H1 (cell line): Measurements from ENCODE around the gene SLC22A23. TPM values are rescaled to one million over a fixed set of nuclear protein-coding genes. Genes with fewer than 3 reads are reported as not detected.

Experiments used
- CTCF ChIA-PET: fragments of 300-600 bp; sonication (Branson Sonifier 250); formaldehyde crosslinking; loops from one replicate; lab custom pipeline; 2021; ENCODE audit not compliant: partially characterized antibody; lab: Charles Lee
- POLR2A ChIA-PET: fragments of 300-600 bp; sonication (Branson Sonifier 250); formaldehyde crosslinking; loops from one replicate; lab custom pipeline; 2021; ENCODE audit warnings: inconsistent platforms; ENCODE audit not compliant: partially characterized antibody; lab: Charles Lee
- DNase-seq, 2 experiments: peaks; one replicate each; pipeline versions ENCODE4 v3.0.0 to v3.0.0-alpha.2; 2010 to 2022; ENCODE audit warnings: low spot score in 2 of 2, low read depth in 1 of 2, mixed read lengths in 1 of 2
- FAIRE-seq: peaks from 2 replicates; lab custom pipeline; 2011; peaks lifted over from hg19 to GRCh38; lab: Jason Lieb, UNC
- H2AFZ ChIP-seq: 2 replicates; pipeline ENCODE4 v1.8.1; 2012; ENCODE audit warnings: low read length, inconsistent platforms
- H2AK5ac ChIP-seq: 2 replicates; pipeline ENCODE4 v1.6.1; 2013; ENCODE audit warnings: low read depth, low read length
- H2BK120ac ChIP-seq: replicated peaks from 2 replicates; pipeline ENCODE3; 2013; ENCODE audit warnings: low read depth, low read length, inconsistent platforms
- H2BK12ac ChIP-seq: 2 replicates; pipeline ENCODE4 v1.6.1; 2013; ENCODE audit warnings: low read depth, low read length
- H2BK15ac ChIP-seq: 2 replicates; pipeline ENCODE4 v1.6.1; 2013; ENCODE audit warnings: low read length
- H2BK20ac ChIP-seq: 2 replicates; pipeline ENCODE4 v1.6.1; 2013; ENCODE audit warnings: low read length
- H2BK5ac ChIP-seq: 2 replicates; pipeline ENCODE4 v1.6.1; 2013; ENCODE audit warnings: low read depth, low read length
- H3K14ac ChIP-seq: 2 replicates; pipeline ENCODE4 v1.6.1; 2013; ENCODE audit warnings: inconsistent platforms; ENCODE audit not compliant: insufficient read length
- H3K18ac ChIP-seq: 2 replicates; pipeline ENCODE4 v1.6.1; 2013; ENCODE audit warnings: low read length; ENCODE audit errors: extremely low read depth
- H3K23ac ChIP-seq: 2 replicates; pipeline ENCODE4 v1.6.1; 2013; ENCODE audit warnings: inconsistent platforms; ENCODE audit not compliant: insufficient read length
- H3K23me2 ChIP-seq: 2 replicates; pipeline ENCODE4 v1.6.1; 2013; ENCODE audit warnings: low read depth, low read length
- H3K27ac ChIP-seq: 2 replicates; pipeline ENCODE4 v1.6.1; 2011; ENCODE audit warnings: low read depth, low read length, inconsistent platforms
- H3K27me3 ChIP-seq, 4 experiments: replicated peaks in 1 of 4; 1 replicate in 1 of 4; 2 replicates in 3 of 4; pipeline versions ENCODE4 v1.6.1 to v1.8.1; 2011 to 2013; ENCODE audit warnings: low read length in 3 of 4, mild to moderate bottlenecking in 3 of 4, inconsistent platforms in 2 of 4, mixed read lengths in 2 of 4, moderate library complexity in 1 of 4; ENCODE audit not compliant: control insufficient read depth in 3 of 4, insufficient read depth in 3 of 4; ENCODE audit errors: extremely low read depth in 1 of 4
- H3K36me3 ChIP-seq, 4 experiments: 2 replicates each; pipeline versions ENCODE4 v1.6.1 to v1.8.1; 2011 to 2013; ENCODE audit warnings: mild to moderate bottlenecking in 4 of 4, low read length in 3 of 4, moderate library complexity in 2 of 4, control low read depth in 1 of 4, inconsistent platforms in 1 of 4; ENCODE audit not compliant: insufficient read depth in 4 of 4, control insufficient read depth in 2 of 4
- H3K4ac ChIP-seq: replicated peaks from 2 replicates; pipeline ENCODE3; 2013; ENCODE audit warnings: low read length, low read depth, mixed read lengths, inconsistent platforms; ENCODE audit not compliant: insufficient read length
- H3K4me1 ChIP-seq, 4 experiments: replicated peaks in 1 of 4; 1 replicate in 1 of 4; 2 replicates in 3 of 4; pipeline versions ENCODE4 v1.6.1 to v1.8.1; 2011 to 2013; ENCODE audit warnings: low read length in 3 of 4, inconsistent platforms in 2 of 4, mixed read lengths in 1 of 4; ENCODE audit not compliant: insufficient read depth in 4 of 4, control insufficient read depth in 3 of 4
- H3K4me2 ChIP-seq, 2 experiments: 2 replicates each; pipeline versions ENCODE4 v1.6.1 to v1.8.1; 2011 to 2013; ENCODE audit warnings: low read depth in 2 of 2, low read length in 2 of 2, control low read depth in 1 of 2, inconsistent platforms in 1 of 2, mild to moderate bottlenecking in 1 of 2; ENCODE audit not compliant: insufficient read depth in 1 of 2
- H3K4me3 ChIP-seq, 4 experiments: fragments of 200-600, 300-600 bp in 1 of 4; sonication (generic), shearing (Covaris generic), sonication (Bioruptor Twin) in 1 of 4; 2 replicates each; pipeline versions ENCODE4 v1.5.1 to v1.8.1; 2011 to 2016; ENCODE audit warnings: low read length in 4 of 4, low read depth in 3 of 4, control low read depth in 2 of 4, inconsistent platforms in 2 of 4, mild to moderate bottlenecking in 2 of 4, mixed read lengths in 1 of 4, moderate library complexity in 1 of 4; ENCODE audit not compliant: insufficient read depth in 2 of 4; ENCODE audit errors: extremely low read depth in 1 of 4
- H3K56ac ChIP-seq: replicated peaks from 2 replicates; pipeline ENCODE3; 2013; ENCODE audit warnings: low read depth, mild to moderate bottlenecking, mixed read lengths, low read length, inconsistent platforms; ENCODE audit not compliant: insufficient read length
- H3K79me1 ChIP-seq: 2 replicates; pipeline ENCODE4 v1.6.1; 2013; ENCODE audit warnings: low read depth, low read length, control low read depth
- H3K79me2 ChIP-seq, 2 experiments: 2 replicates each; pipeline versions ENCODE4 v1.6.1 to v1.8.1; 2012 to 2013; ENCODE audit warnings: low read length in 2 of 2, mild to moderate bottlenecking in 2 of 2, inconsistent platforms in 1 of 2; ENCODE audit not compliant: insufficient read depth in 2 of 2, control insufficient read depth in 1 of 2
- H3K9ac ChIP-seq, 4 experiments: replicated peaks in 1 of 4; 1 replicate in 1 of 4; 2 replicates in 3 of 4; pipeline versions ENCODE4 v1.6.1 to v1.8.1; 2011 to 2013; ENCODE audit warnings: low read depth in 3 of 4, low read length in 3 of 4, control low read depth in 2 of 4, mild to moderate bottlenecking in 2 of 4, moderate library complexity in 2 of 4, inconsistent platforms in 1 of 4; ENCODE audit errors: extremely low read depth in 1 of 4
- H3K9me3 ChIP-seq, 2 experiments: 2 replicates each; pipeline versions ENCODE4 v1.6.1 to v1.8.1; 2012 to 2013; ENCODE audit warnings: mild to moderate bottlenecking in 2 of 2, moderate library complexity in 2 of 2, control low read depth in 1 of 2, inconsistent platforms in 1 of 2, low read depth in 1 of 2, low read length in 1 of 2, mixed read lengths in 1 of 2; ENCODE audit not compliant: insufficient read depth in 2 of 2
- H4K20me1 ChIP-seq, 2 experiments: replicated peaks in 1 of 2; 2 replicates each; pipeline versions ENCODE3 to v1.8.1; 2011 to 2013; ENCODE audit warnings: inconsistent platforms in 2 of 2, low read length in 2 of 2, mild to moderate bottlenecking in 1 of 2; ENCODE audit not compliant: insufficient read depth in 2 of 2, control insufficient read depth in 1 of 2
- H4K5ac ChIP-seq: 2 replicates; pipeline ENCODE4 v1.6.1; 2013; ENCODE audit warnings: low read length, low read depth, mixed read lengths, inconsistent platforms; ENCODE audit not compliant: insufficient read length
- H4K8ac ChIP-seq: 2 replicates; pipeline ENCODE4 v1.8.0; 2013; ENCODE audit warnings: mild to moderate bottlenecking, moderate library complexity, low read length, inconsistent platforms; ENCODE audit not compliant: insufficient read depth; ENCODE audit errors: extremely low read depth
- H4K91ac ChIP-seq: replicated peaks from 2 replicates; pipeline ENCODE3; 2013; ENCODE audit warnings: low read length, mixed read lengths, inconsistent platforms; ENCODE audit not compliant: insufficient read length
- CHD1 ChIP-seq: IDR thresholded peaks from 2 replicates; pipeline ENCODE4 v1.6.1; 2012; ENCODE audit warnings: low read depth, low read length, improper control_type of control experiment
- FOSL1 ChIP-seq: IDR thresholded peaks from 2 replicates; pipeline ENCODE4 v1.6.1; 2011; ENCODE audit warnings: mild to moderate bottlenecking, low read depth, low read length, moderate library complexity; ENCODE audit not compliant: insufficient read depth
- SUZ12 ChIP-seq: fragments of 200-600 bp; sonication (generic); IDR thresholded peaks from 2 replicates; pipeline ENCODE4 v1.6.1; 2012; ENCODE audit warnings: mild to moderate bottlenecking, inconsistent platforms, low read length, moderate library complexity, mixed read lengths
- WGBS, 2 experiments: shearing (Covaris generic) in 1 of 2; methylation state at CpG; one replicate each; pipeline versions ENCODE4 v1.1.6 to v1.1.7; 2013 to 2015; ENCODE audit warnings: low lambda C conversion rate in 2 of 2, mixed read lengths in 2 of 2, inconsistent platforms in 1 of 2, low coverage in 1 of 2, missing lambda C conversion rate in 1 of 2; ENCODE audit not compliant: insufficient replicate concordance in 2 of 2, insufficient coverage in 1 of 2, insufficient read length in 1 of 2; ENCODE audit errors: extremely low coverage in 1 of 2, missing lambda C conversion rate in 1 of 2; 5-methylcytosine and 5-hydroxymethylcytosine counted together
- polyA plus RNA-seq, 7 experiments: library from polyadenylated mRNA; depleted of rRNA in 3 of 7; stranded (reverse) in 5 of 7; unstranded in 2 of 7; fragments of >200 nt in 5 of 7; fragments of 200-250 nt in 2 of 7; gene quantifications; 1 replicate in 5 of 7; 2 replicates in 1 of 7; 4 replicates in 1 of 7; pipeline versions ENCODE4 v1.2.1 to v1.2.3, GENCODE V29; 2011 to 2013; ENCODE audit warnings: missing spikeins in 2 of 7, mixed read lengths in 2 of 7
- total RNA-seq: library from RNA; stranded (reverse); fragmentation: NEBNext Ultra II Directional; extraction: Animal tissue kit (Norgen Biotek cat#: 25700); gene quantifications from 2 replicates; pipeline ENCODE4 v1.2.1, GENCODE V29; 2021

SLC22A23 gene
- total and polyA plus RNA-seq, 2 of the 8 experiments (the other 6 are each of a cell fraction or from before 2014, with no cell fraction given): 9.9 to 38.4 TPM

GRCh38 chr6:3310703-3311102 lies 146.1 kb downstream of the SLC22A23 start:
- Histone ChIP-seq H2AK5ac (no peak overlapping the region), H3K56ac (no peak overlapping the region), H2BK12ac (no peak overlapping the region), H3K23me2 (no peaks in the 10 kb centered on the region), H2BK120ac (no peak overlapping the region), H3K79me2 (peaks cover 0 to 2% of the 10 kb centered on the region in 2 experiments; a peak in 1 of 4 replicates), H2BK5ac (no peak overlapping the region), H3K27ac (no peak overlapping the region), H4K20me1 (no peaks in the 10 kb centered on the region), H2BK15ac (no peak overlapping the region), H3K36me3 (no peaks in the 10 kb centered on the region), H3K18ac (no peak overlapping the region), H4K5ac (no peak overlapping the region), H3K4me3 (no peak overlapping the region), H3K27me3 (no peaks in the 10 kb centered on the region), H3K4me1 (peaks cover 0 to 5% (median 2%) of the 10 kb centered on the region in 4 experiments; a peak in 3 of 7 replicates), H3K14ac (no peak overlapping the region), H3K9ac (no peak overlapping the region), H3K9me3 (no peaks in the 10 kb centered on the region), H2AFZ (no peak overlapping the region), H3K4ac (no peak overlapping the region), H2BK20ac (no peak overlapping the region), H3K4me2 (no peak overlapping the region), H3K79me1 (peaks cover 10% of the 10 kb centered on the region; the same call in 1 of the 2 replicates), H3K23ac (no peak overlapping the region), H4K91ac (no peak overlapping the region), H4K8ac (no peak overlapping the region)
- ChIA-PET CTCF (interaction anchor here (1.0 to 2.8 kb wide), 4 partner anchors 11 to 20 kb away, joined by 3 to 10 read pairs (median 6); no protein-coding TSS in a partner anchor), POLR2A (no interaction called here)
- WGBS, 2 experiments: 93% methylated on average over 9 of the region's 9 CpGs; no CpG with 5 or more reads in 1 of the 2 experiments
- DNase-seq (no peak), FAIRE-seq (no peak)
- TF ChIP-seq FOSL1 (no peak), SUZ12 (no peak), CHD1 (no peak)
